ENCODE measurements around the gene ATP6V0A4.

GRCh38 chr7:138698281-138698680 is 99.7 kb downstream of the ATP6V0A4 start:
- TF ChIP-seq CTCF (IDR thresholded peaks at IDR 0.05; ENCODE audit: insufficient read depth, low read depth, low read length) (no peak), EZH2 (IDR thresholded peaks at IDR 0.05; ENCODE audit: insufficient read depth, low read length) (no peak)

Data from astrocyte (in vitro differentiated cells and primary cell).